H9 (cell line): ENCODE results near the gene KISS1. TPM values are rescaled to one million over a fixed set of nuclear protein-coding genes. Genes with fewer than 3 reads are reported as not detected.
A peak's percentile ranks its signal among the peaks of the same experiment; 100 is the strongest.

Experiments
- DNase-seq: peaks from one replicate; pipeline ENCODE4 v3.0.0-alpha.2; 2017
- H2AFZ ChIP-seq: one replicate; pipeline ENCODE4 v1.6.1; 2013; ENCODE audit warnings: mild to moderate bottlenecking, low read length, control low read depth, moderate library complexity
- H2AK5ac ChIP-seq: 2 replicates; pipeline ENCODE4 v1.6.1; 2013; ENCODE audit warnings: low read length, control low read depth, mixed read lengths; ENCODE audit not compliant: insufficient read length
- H2BK120ac ChIP-seq: one replicate; pipeline ENCODE4 v1.6.1; 2013; ENCODE audit warnings: low read depth, mild to moderate bottlenecking, low read length, control low read depth, inconsistent platforms; ENCODE audit not compliant: poor library complexity, severe bottlenecking
- H2BK12ac ChIP-seq: 2 replicates; pipeline ENCODE4 v1.6.1; 2013; ENCODE audit warnings: low read length, control low read depth, mixed read lengths, low read depth; ENCODE audit not compliant: insufficient read length
- H2BK15ac ChIP-seq: 2 replicates; pipeline ENCODE4 v1.6.1; 2013; ENCODE audit warnings: low read depth, low read length, control low read depth
- H2BK20ac ChIP-seq: one replicate; pipeline ENCODE4 v1.6.1; 2013; ENCODE audit warnings: low read depth, mild to moderate bottlenecking, low read length, control low read depth, inconsistent platforms; ENCODE audit not compliant: poor library complexity, severe bottlenecking
- H2BK5ac ChIP-seq: 2 replicates; pipeline ENCODE4 v1.6.1; 2013; ENCODE audit warnings: low read length, control low read depth, mixed read lengths; ENCODE audit not compliant: insufficient read length
- H3K14ac ChIP-seq: 2 replicates; pipeline ENCODE4 v1.6.1; 2013; ENCODE audit warnings: low read length, control low read depth; ENCODE audit not compliant: insufficient read depth
- H3K18ac ChIP-seq: 2 replicates; pipeline ENCODE4 v1.6.1; 2013; ENCODE audit warnings: low read depth, mild to moderate bottlenecking, mixed read lengths, low read length, control low read depth; ENCODE audit not compliant: insufficient read length
- H3K23ac ChIP-seq: 2 replicates; pipeline ENCODE4 v1.6.1; 2013; ENCODE audit warnings: low read length, control low read depth, mixed read lengths, low read depth; ENCODE audit not compliant: insufficient read length
- H3K23me2 ChIP-seq: 2 replicates; pipeline ENCODE4 v1.6.1; 2013; ENCODE audit warnings: low read depth, mild to moderate bottlenecking, mixed read lengths, low read length, control low read depth; ENCODE audit not compliant: insufficient read length, poor library complexity, severe bottlenecking
- H3K27ac ChIP-seq: 2 replicates; pipeline ENCODE4 v1.5.1; 2013; ENCODE audit warnings: low read length, control low read depth, mixed read lengths, low read depth; ENCODE audit not compliant: insufficient read length
- H3K27me3 ChIP-seq: 2 replicates; pipeline ENCODE4 v1.6.1; 2013; ENCODE audit warnings: low read length, control low read depth, inconsistent platforms; ENCODE audit not compliant: insufficient read depth
- H3K4ac ChIP-seq: 2 replicates; pipeline ENCODE4 v1.6.1; 2013; ENCODE audit warnings: low read depth, mild to moderate bottlenecking, control low read depth, inconsistent platforms, low read length, moderate library complexity
- H3K4me1 ChIP-seq: 2 replicates; pipeline ENCODE4 v1.6.1; 2013; ENCODE audit warnings: low read length, control low read depth, inconsistent platforms; ENCODE audit not compliant: insufficient read depth
- H3K4me2 ChIP-seq: 2 replicates; pipeline ENCODE4 v1.6.1; 2013; ENCODE audit warnings: low read length, control low read depth, mixed read lengths; ENCODE audit not compliant: insufficient read length, insufficient read depth
- H3K56ac ChIP-seq: 2 replicates; pipeline ENCODE4 v1.6.1; 2013; ENCODE audit warnings: low read depth, mild to moderate bottlenecking, mixed read lengths, low read length, control low read depth; ENCODE audit not compliant: insufficient read length
- H3K79me1 ChIP-seq: 2 replicates; pipeline ENCODE4 v1.6.1; 2013; ENCODE audit warnings: low read depth, mild to moderate bottlenecking, moderate library complexity, low read length, control low read depth, inconsistent platforms; ENCODE audit not compliant: insufficient read depth, poor library complexity, severe bottlenecking
- H3K79me2 ChIP-seq: 2 replicates; pipeline ENCODE4 v1.6.1; 2013; ENCODE audit warnings: low read length, control low read depth, inconsistent platforms; ENCODE audit not compliant: insufficient read depth
- H3K9ac ChIP-seq: 2 replicates; pipeline ENCODE4 v1.6.1; 2013; ENCODE audit warnings: low read length, control low read depth, mixed read lengths; ENCODE audit not compliant: insufficient read length; ENCODE audit errors: extremely low read depth
- H3K9me3 ChIP-seq: one replicate; pipeline ENCODE4 v1.6.1; 2013; ENCODE audit warnings: low read depth, low read length, inconsistent platforms; ENCODE audit not compliant: control insufficient read depth
- H3T11ph ChIP-seq: one replicate; pipeline ENCODE4 v1.6.1; 2013; ENCODE audit warnings: mild to moderate bottlenecking, low read length, control low read depth, inconsistent platforms
- H4K20me1 ChIP-seq: one replicate; pipeline ENCODE4 v1.6.1; 2013; ENCODE audit not compliant: control insufficient read depth, insufficient read length, insufficient read depth
- H4K5ac ChIP-seq: 2 replicates; pipeline ENCODE4 v1.6.1; 2013; ENCODE audit warnings: low read depth, mild to moderate bottlenecking, mixed read lengths, low read length, control low read depth; ENCODE audit not compliant: insufficient read length
- H4K8ac ChIP-seq: replicated peaks from 2 replicates; pipeline ENCODE4 v1.6.1; 2013; ENCODE audit warnings: low read length, control low read depth, mixed read lengths, low read depth; ENCODE audit not compliant: insufficient read length
- H4K91ac ChIP-seq: 2 replicates; pipeline ENCODE4 v1.6.1; 2013; ENCODE audit warnings: low read depth, mild to moderate bottlenecking, moderate library complexity, mixed read lengths, low read length, control low read depth; ENCODE audit not compliant: insufficient read length
- H3K27ac Mint-ChIP-seq, 3 experiments: 2 replicates in 2 of 3; 3 replicates in 1 of 3; pipeline ENCODE4 v1.8.0; 2020 to 2021; ENCODE audit warnings: mixed read lengths in 3 of 3, mild to moderate bottlenecking in 1 of 3, moderate library complexity in 1 of 3
- H3K27me3 Mint-ChIP-seq: 2 replicates; pipeline ENCODE4 v1.8.0; 2021; ENCODE audit warnings: low read depth, mild to moderate bottlenecking, moderate library complexity, mixed read lengths
- H3K36me3 Mint-ChIP-seq, 3 experiments: 2 replicates in 2 of 3; 3 replicates in 1 of 3; pipeline ENCODE4 v1.8.0; 2020 to 2021; ENCODE audit warnings: low read depth in 3 of 3, mixed read lengths in 3 of 3; ENCODE audit not compliant: insufficient read depth in 1 of 3
- H3K4me1 Mint-ChIP-seq, 2 experiments: 2 replicates each; pipeline ENCODE4 v1.8.0; 2020; ENCODE audit warnings: mixed read lengths in 2 of 2
- H3K4me3 Mint-ChIP-seq, 2 experiments: 2 replicates in 1 of 2; 3 replicates in 1 of 2; pipeline ENCODE4 v1.8.0; 2020 to 2021; ENCODE audit warnings: mild to moderate bottlenecking in 2 of 2, mixed read lengths in 2 of 2, moderate library complexity in 1 of 2
- H3K9me3 Mint-ChIP-seq, 2 experiments: 2 replicates in 1 of 2; 3 replicates in 1 of 2; pipeline ENCODE4 v1.8.0; 2020; ENCODE audit warnings: mild to moderate bottlenecking in 2 of 2, mixed read lengths in 2 of 2, moderate library complexity in 1 of 2
- WGBS: extraction: QIAGEN DNeasy Blood & Tissue Kit; methylation state at CpG from one replicate; pipeline ENCODE4 v1.1.7; 2013; ENCODE audit warnings: missing lambda C conversion rate, low lambda C conversion rate, mixed read lengths; ENCODE audit not compliant: insufficient read length; ENCODE audit errors: extremely low coverage; 5-methylcytosine and 5-hydroxymethylcytosine counted together
- total RNA-seq: library from RNA; stranded (reverse); gene quantifications from 2 replicates; pipeline ENCODE4 v1.2.1, GENCODE V29; 2021
- TF ChIP-seq, protein P1 (sequence below): fragments of 200-600 bp; sonication (generic); conservative IDR thresholded peaks from 3 replicates; pipeline ENCODE4 v1.8.0; 2021; ENCODE audit warnings: antibody characterized with exemption, mild to moderate bottlenecking

The KISS1 gene
- total RNA-seq, 1 experiment from 2014 or later = 0.68 TPM

DNA sequence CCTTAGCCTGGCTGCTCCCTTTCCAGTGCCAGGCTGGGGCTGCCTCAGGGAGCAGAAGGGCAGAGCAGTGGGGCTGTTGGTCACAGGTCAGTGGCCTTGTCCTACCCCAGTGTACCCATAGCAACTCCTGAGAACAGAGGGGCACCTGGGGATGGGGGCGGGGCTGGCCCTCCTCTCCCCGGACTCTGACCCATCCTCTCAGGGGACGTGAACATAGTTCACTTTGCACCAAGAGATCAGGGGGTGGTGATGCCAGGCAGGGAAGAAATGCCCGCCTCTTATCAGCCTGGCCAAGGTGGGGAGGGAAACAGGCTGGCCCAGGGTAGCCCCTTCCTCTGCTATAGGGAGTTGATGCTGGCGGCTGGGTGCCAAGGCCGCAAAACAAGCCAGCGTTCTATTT lies 49.3 kb downstream of the KISS1 start:
- no peak for DNase-seq
- peaks cover 0 to 10% (median 9%) of the 10 kb centered on the region in 3 experiments; a peak in 4 of 7 replicates for H3K36me3 Mint-ChIP-seq
- H2BK12ac ChIP-seq = no peak overlapping the region
- H2BK20ac ChIP-seq = no peak overlapping the region
- H3K23ac ChIP-seq = no peak overlapping the region
- no peaks in the 10 kb centered on the region for H3K9me3 ChIP-seq
- no CpG with 5 or more reads among the region's 7 CpGs for WGBS
- no peak overlapping the region for H2AFZ ChIP-seq
- no peak overlapping the region for H2AK5ac ChIP-seq
- no peak overlapping the region for H4K8ac ChIP-seq
- no peak overlapping the region for H2BK120ac ChIP-seq
- H2BK15ac ChIP-seq = no peak overlapping the region
- H3K79me2 ChIP-seq = no peaks in the 10 kb centered on the region
- H3K79me1 ChIP-seq = no peaks in the 10 kb centered on the region
- no peaks in the 10 kb centered on the region; a peak in 1 of 5 replicates for H3K9me3 Mint-ChIP-seq
- no peak overlapping the region for H3K14ac ChIP-seq
- no peaks in the 10 kb centered on the region for H3K27me3 ChIP-seq
- no peak overlapping the region for H3K4me2 ChIP-seq
- H2BK5ac ChIP-seq = no peak overlapping the region
- peaks cover 49 to 50% of the 10 kb centered on the region in 2 experiments for H3K4me1 Mint-ChIP-seq
- no peak overlapping the region for H3T11ph ChIP-seq
- peak overlapping the region; percentile 76 to 89 (median 85); a peak in 5 of 7 replicates for H3K27ac Mint-ChIP-seq
- peaks cover 6% of the 10 kb centered on the region for H3K23me2 ChIP-seq
- H3K18ac ChIP-seq = no peak overlapping the region
- no peak overlapping the region for H3K56ac ChIP-seq
- peak overlapping the region in 1 of 2 experiments; percentile 40; a peak in 1 of 5 replicates for H3K4me3 Mint-ChIP-seq
- TF ChIP-seq, protein P1, sequence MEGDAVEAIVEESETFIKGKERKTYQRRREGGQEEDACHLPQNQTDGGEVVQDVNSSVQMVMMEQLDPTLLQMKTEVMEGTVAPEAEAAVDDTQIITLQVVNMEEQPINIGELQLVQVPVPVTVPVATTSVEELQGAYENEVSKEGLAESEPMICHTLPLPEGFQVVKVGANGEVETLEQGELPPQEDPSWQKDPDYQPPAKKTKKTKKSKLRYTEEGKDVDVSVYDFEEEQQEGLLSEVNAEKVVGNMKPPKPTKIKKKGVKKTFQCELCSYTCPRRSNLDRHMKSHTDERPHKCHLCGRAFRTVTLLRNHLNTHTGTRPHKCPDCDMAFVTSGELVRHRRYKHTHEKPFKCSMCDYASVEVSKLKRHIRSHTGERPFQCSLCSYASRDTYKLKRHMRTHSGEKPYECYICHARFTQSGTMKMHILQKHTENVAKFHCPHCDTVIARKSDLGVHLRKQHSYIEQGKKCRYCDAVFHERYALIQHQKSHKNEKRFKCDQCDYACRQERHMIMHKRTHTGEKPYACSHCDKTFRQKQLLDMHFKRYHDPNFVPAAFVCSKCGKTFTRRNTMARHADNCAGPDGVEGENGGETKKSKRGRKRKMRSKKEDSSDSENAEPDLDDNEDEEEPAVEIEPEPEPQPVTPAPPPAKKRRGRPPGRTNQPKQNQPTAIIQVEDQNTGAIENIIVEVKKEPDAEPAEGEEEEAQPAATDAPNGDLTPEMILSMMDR = no peak
- H4K91ac ChIP-seq = no peak overlapping the region
- no peaks in the 10 kb centered on the region for H4K20me1 ChIP-seq
- H3K27ac ChIP-seq = no peak overlapping the region
- H3K4me1 ChIP-seq = peaks cover 4% of the 10 kb centered on the region; the same call in 1 of the 2 replicates
- H3K27me3 Mint-ChIP-seq = peaks cover 30% of the 10 kb centered on the region
- no peak overlapping the region for H3K4ac ChIP-seq
- no peak overlapping the region for H4K5ac ChIP-seq
- no peak overlapping the region for H3K9ac ChIP-seq
